HepG2 (cell line): ENCODE results near the gene NT5C3B. TPM values are rescaled to one million over a fixed set of nuclear protein-coding genes. Genes with fewer than 3 reads are reported as not detected.

Source experiments
- ERF ChIP-seq: IDR thresholded peaks from 2 replicates; pipeline ENCODE4 v1.6.1; 2018; ENCODE audit warnings: missing biosample characterization, missing genetic modification reagents
- GATA4 ChIP-seq: sonication (generic); IDR thresholded peaks from 2 replicates; pipeline ENCODE4 v1.6.1; 2016; ENCODE audit warnings: antibody characterized with exemption, low read depth, borderline replicate concordance
- HOXA7 ChIP-seq: sonication (generic); formaldehyde crosslinking; IDR thresholded peaks from 2 replicates; pipeline ENCODE4 v1.8.1; 2022; ENCODE audit warnings: mild to moderate bottlenecking, missing genetic modification reagents, moderate library complexity
- KDM3A ChIP-seq: IDR thresholded peaks from 2 replicates; pipeline ENCODE4 v1.6.1; 2018; ENCODE audit warnings: low read depth, missing compliant biosample characterization
- NFRKB ChIP-seq: fragments of 450-650 bp; IDR thresholded peaks from 2 replicates; pipeline ENCODE4 v1.6.1; 2017
- NFYB ChIP-seq: sonication (generic); formaldehyde crosslinking; IDR thresholded peaks from 2 replicates; pipeline ENCODE4 v1.4.0; 2020; ENCODE audit warnings: missing genetic modification reagents
- RCOR2 ChIP-seq: IDR thresholded peaks from 2 replicates; pipeline ENCODE4 v1.6.1; 2016; ENCODE audit warnings: missing biosample characterization, missing genetic modification reagents
- SATB2 ChIP-seq: sonication (generic); formaldehyde crosslinking; IDR thresholded peaks from 2 replicates; pipeline ENCODE4 v1.5.0; 2020; ENCODE audit warnings: missing genetic modification reagents
- SNRNP70 ChIP-seq: fragments of 200-400 bp; formaldehyde crosslinking; IDR thresholded peaks from 2 replicates; pipeline ENCODE4 v1.6.1; 2017; ENCODE audit warnings: mild to moderate bottlenecking, low read depth, low read length, moderate library complexity
- SRSF4 ChIP-seq: fragments of 200-400 bp; formaldehyde crosslinking; IDR thresholded peaks from one replicate; pipeline ENCODE4 v1.6.1; 2018; ENCODE audit warnings: mild to moderate bottlenecking, low read depth, low read length, moderate library complexity; ENCODE audit not compliant: poor library complexity, severe bottlenecking
- SSRP1 ChIP-seq: IDR thresholded peaks from 2 replicates; pipeline ENCODE4 v1.6.1; 2016; ENCODE audit warnings: control low read depth
- ZNF24 ChIP-seq: fragments of 450-650 bp; IDR thresholded peaks from 2 replicates; pipeline ENCODE4 v1.6.1; 2017; ENCODE audit warnings: antibody characterized with exemption, mild to moderate bottlenecking
- ZNF44 ChIP-seq: sonication (generic); formaldehyde crosslinking; IDR thresholded peaks from 2 replicates; pipeline ENCODE4 v1.5.1; 2020; ENCODE audit warnings: mild to moderate bottlenecking, missing genetic modification reagents
- ZNF564 ChIP-seq: sonication (generic); formaldehyde crosslinking; IDR thresholded peaks from 2 replicates; pipeline ENCODE4 v1.8.1; 2023; ENCODE audit warnings: mild to moderate bottlenecking, missing genetic modification reagents
- polyA plus RNA-seq, 8 experiments: library from polyadenylated mRNA; depleted of rRNA in 3 of 8; stranded (reverse) in 7 of 8; unstranded in 1 of 8; fragments of >200 nt; fragmentation: Illumina TruSeq in 4 of 8; extraction: Trizol in 4 of 8; gene quantifications; 2 replicates each; pipeline versions ENCODE4 v1.2.1 to v1.2.3, GENCODE V29; 2011 to 2016; ENCODE audit warnings: low read depth in 4 of 8, missing spikeins in 1 of 8, mixed read lengths in 1 of 8; ENCODE audit not compliant: insufficient read depth in 1 of 8
- total RNA-seq, 5 experiments: library from RNA; depleted of rRNA; stranded (reverse); fragments of >200 nt; fragmentation: Illumina TruSeq; extraction: Trizol; gene quantifications; 2 replicates each; pipeline ENCODE4 v1.2.3, GENCODE V29; 2016; ENCODE audit warnings: low read depth in 1 of 5
- TF ChIP-seq, protein P1 (sequence below): sonication (generic); formaldehyde crosslinking; IDR thresholded peaks from 2 replicates; pipeline ENCODE4 v1.5.0; 2020; ENCODE audit warnings: mild to moderate bottlenecking, missing genetic modification reagents
- TF ChIP-seq, protein P2 (sequence below): sonication (generic); formaldehyde crosslinking; IDR thresholded peaks from one replicate; pipeline ENCODE4 v1.5.1; 2020; ENCODE audit warnings: mild to moderate bottlenecking, missing genetic modification reagents; ENCODE audit errors: not compliant biosample characterization
- TF ChIP-seq, protein P3 (sequence below): sonication (generic); formaldehyde crosslinking; IDR thresholded peaks from 2 replicates; pipeline ENCODE4 v1.5.0; 2020; ENCODE audit warnings: mild to moderate bottlenecking, missing genetic modification reagents

NT5C3B gene
- total and polyA plus RNA-seq, 2 of the 13 experiments (the other 11 are each of a cell fraction or from before 2014, with no cell fraction given), result 104 to 126 TPM

DNA sequence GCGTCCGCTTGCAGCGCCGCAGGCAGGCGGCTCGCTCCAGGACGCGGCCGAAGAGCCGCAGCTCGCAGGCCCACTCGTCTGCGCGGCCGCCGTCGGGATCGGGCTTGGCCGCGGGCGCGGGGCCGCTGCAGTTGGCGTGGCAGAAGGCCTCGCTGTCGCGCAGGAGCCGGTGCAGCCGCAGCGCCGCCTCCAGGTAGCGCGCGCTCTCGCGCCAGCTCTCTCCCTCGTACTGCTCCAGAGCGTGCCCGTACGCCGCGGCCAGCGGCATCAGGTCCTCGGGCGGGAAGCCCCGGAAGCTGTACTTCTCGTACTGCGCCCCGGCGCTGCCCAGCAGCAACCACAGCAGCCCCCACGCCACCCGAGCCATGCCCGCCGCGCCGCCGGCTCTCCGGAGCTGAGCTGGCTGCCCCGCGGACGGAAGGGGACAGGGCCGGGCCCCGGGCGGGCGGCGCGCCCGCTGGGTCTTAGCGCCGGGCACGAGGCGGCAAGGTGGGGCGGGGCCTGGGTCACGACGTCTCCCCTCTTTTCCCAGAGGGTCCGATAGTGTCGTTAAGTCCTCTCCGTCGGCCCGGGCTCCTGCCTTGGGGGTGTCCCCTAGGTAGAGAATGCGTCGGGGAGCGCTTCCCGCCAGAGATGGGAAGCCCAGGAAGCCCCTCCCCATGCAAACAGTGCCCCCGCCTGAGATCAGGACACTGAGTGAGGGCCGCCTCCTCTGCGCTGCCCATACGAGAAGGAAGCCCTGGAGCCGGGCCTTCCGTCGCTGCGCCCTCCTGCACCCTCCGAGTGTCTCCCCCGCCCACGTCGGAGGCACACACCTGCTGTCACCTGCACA lies 24.3 kb downstream of the NT5C3B start, which contains the start of gene P3H4 (continued):
- TF ChIP-seq, protein P1, sequence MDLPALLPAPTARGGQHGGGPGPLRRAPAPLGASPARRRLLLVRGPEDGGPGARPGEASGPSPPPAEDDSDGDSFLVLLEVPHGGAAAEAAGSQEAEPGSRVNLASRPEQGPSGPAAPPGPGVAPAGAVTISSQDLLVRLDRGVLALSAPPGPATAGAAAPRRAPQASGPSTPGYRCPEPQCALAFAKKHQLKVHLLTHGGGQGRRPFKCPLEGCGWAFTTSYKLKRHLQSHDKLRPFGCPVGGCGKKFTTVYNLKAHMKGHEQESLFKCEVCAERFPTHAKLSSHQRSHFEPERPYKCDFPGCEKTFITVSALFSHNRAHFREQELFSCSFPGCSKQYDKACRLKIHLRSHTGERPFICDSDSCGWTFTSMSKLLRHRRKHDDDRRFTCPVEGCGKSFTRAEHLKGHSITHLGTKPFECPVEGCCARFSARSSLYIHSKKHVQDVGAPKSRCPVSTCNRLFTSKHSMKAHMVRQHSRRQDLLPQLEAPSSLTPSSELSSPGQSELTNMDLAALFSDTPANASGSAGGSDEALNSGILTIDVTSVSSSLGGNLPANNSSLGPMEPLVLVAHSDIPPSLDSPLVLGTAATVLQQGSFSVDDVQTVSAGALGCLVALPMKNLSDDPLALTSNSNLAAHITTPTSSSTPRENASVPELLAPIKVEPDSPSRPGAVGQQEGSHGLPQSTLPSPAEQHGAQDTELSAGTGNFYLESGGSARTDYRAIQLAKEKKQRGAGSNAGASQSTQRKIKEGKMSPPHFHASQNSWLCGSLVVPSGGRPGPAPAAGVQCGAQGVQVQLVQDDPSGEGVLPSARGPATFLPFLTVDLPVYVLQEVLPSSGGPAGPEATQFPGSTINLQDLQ (CRISPR knock-in tag), result peak; percentile 91
- TF ChIP-seq ZNF564 (no peak; the same call in 1 of the 2 replicates), RCOR2 (no peak), NFRKB (no peak), SATB2 (peak; percentile 94; the same call in 1 of the 2 replicates), GATA4 (no peak; the same call in 1 of the 2 replicates), ZNF24 (no peak), NFYB (no peak; the same call in 1 of the 2 replicates), ERF (peak; percentile 89), KDM3A (CRISPR knock-in tag) (peak; percentile 15; the same call in 1 of the 2 replicates), SNRNP70 (no peak), SRSF4 (no peak), HOXA7 (CRISPR knock-in tag) (no peak), ZNF44 (CRISPR knock-in tag) (peak; percentile 82; the same call in 1 of the 2 replicates), SSRP1 (CRISPR knock-in tag) (no peak)
- TF ChIP-seq, protein P2, sequence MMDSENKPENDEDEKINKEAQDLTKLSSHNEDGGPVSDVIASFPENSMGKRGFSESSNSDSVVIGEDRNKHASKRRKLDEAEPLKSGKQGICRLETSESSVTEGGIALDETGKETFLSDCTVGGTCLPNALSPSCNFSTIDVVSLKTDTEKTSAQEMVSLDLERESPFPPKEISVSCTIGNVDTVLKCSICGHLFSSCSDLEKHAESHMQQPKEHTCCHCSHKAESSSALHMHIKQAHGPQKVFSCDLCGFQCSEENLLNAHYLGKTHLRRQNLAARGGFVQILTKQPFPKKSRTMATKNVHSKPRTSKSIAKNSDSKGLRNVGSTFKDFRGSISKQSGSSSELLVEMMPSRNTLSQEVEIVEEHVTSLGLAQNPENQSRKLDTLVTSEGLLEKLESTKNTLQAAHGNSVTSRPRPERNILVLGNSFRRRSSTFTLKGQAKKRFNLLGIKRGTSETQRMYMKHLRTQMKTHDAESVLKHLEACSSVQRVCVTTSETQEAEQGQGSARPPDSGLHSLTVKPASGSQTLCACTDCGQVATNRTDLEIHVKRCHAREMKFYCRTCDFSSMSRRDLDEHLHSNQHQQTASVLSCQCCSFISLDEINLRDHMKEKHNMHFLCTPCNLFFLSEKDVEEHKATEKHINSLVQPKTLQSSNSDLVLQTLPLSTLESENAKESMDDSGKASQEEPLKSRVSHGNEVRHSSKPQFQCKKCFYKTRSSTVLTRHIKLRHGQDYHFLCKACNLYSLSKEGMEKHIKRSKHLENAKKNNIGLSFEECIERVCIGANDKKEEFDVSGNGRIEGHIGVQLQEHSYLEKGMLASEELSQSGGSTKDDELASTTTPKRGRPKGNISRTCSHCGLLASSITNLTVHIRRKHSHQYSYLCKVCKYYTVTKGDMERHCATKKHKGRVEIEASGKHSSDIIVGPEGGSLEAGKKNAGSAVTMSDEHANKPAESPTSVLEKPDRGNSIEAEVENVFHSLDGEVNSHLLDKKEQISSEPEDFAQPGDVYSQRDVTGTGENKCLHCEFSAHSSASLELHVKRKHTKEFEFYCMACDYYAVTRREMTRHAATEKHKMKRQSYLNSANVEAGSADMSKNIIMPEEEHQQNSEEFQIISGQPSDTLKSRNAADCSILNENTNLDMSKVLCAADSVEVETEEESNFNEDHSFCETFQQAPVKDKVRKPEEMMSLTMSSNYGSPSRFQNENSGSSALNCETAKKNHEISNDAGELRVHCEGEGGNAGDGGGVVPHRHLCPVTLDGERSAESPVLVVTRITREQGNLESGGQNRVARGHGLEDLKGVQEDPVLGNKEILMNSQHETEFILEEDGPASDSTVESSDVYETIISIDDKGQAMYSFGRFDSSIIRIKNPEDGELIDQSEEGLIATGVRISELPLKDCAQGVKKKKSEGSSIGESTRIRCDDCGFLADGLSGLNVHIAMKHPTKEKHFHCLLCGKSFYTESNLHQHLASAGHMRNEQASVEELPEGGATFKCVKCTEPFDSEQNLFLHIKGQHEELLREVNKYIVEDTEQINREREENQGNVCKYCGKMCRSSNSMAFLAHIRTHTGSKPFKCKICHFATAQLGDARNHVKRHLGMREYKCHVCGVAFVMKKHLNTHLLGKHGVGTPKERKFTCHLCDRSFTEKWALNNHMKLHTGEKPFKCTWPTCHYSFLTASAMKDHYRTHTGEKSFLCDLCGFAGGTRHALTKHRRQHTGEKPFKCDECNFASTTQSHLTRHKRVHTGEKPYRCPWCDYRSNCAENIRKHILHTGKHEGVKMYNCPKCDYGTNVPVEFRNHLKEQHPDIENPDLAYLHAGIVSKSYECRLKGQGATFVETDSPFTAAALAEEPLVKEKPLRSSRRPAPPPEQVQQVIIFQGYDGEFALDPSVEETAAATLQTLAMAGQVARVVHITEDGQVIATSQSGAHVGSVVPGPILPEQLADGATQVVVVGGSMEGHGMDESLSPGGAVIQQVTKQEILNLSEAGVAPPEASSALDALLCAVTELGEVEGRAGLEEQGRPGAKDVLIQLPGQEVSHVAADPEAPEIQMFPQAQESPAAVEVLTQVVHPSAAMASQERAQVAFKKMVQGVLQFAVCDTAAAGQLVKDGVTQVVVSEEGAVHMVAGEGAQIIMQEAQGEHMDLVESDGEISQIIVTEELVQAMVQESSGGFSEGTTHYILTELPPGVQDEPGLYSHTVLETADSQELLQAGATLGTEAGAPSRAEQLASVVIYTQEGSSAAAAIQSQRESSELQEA (CRISPR knock-in tag), result peak; percentile 75
- TF ChIP-seq, protein P3, sequence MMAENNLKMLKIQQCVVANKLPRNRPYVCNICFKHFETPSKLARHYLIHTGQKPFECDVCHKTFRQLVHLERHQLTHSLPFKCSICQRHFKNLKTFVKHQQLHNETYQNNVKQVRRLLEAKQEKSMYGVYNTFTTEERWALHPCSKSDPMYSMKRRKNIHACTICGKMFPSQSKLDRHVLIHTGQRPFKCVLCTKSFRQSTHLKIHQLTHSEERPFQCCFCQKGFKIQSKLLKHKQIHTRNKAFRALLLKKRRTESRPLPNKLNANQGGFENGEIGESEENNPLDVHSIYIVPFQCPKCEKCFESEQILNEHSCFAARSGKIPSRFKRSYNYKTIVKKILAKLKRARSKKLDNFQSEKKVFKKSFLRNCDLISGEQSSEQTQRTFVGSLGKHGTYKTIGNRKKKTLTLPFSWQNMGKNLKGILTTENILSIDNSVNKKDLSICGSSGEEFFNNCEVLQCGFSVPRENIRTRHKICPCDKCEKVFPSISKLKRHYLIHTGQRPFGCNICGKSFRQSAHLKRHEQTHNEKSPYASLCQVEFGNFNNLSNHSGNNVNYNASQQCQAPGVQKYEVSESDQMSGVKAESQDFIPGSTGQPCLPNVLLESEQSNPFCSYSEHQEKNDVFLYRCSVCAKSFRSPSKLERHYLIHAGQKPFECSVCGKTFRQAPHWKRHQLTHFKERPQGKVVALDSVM (CRISPR knock-in tag), result peak; percentile 56
